Body of pancreas (tissue), 4 donors: ENCODE data around the gene LIMS1. TPM values are rescaled to one million over a fixed set of nuclear protein-coding genes. Genes with fewer than 3 reads are reported as not detected.
"Not testable (repeated sequence)": the region's sequence is repeated elsewhere in the genome, so short reads cannot be mapped to it uniquely, and the experiment has no call there.

Experiments used
- ATAC-seq: fragments of 150-250 bp; one replicate; pipeline ENCODE4 v1.9.1; 2016
- DNase-seq, 4 donors: peaks; one replicate each; pipeline ENCODE4 v3.0.0-alpha.2; 2019
- H3K27ac ChIP-seq, 4 donors: fragments of 200-600 bp; sonication (generic); 1 replicate in 3 of 4; 2 replicates in 1 of 4; pipeline versions ENCODE4 v1.5.1 to v1.6.1; 2016 to 2019; ENCODE audit warnings: mild to moderate bottlenecking in 1 of 4, mixed read lengths in 1 of 4, moderate library complexity in 1 of 4
- H3K27me3 ChIP-seq, 2 donors: fragments of 200-600 bp; sonication (generic); one replicate each; pipeline ENCODE4 v1.6.0; 2016; ENCODE audit warnings: mild to moderate bottlenecking in 1 of 2
- H3K36me3 ChIP-seq, 2 donors: fragments of 200-600 bp; sonication (generic); replicated peaks in 1 of 2; 2 replicates each; pipeline ENCODE4 v1.5.1; 2016; ENCODE audit warnings: low read depth in 2 of 2; ENCODE audit not compliant: insufficient read depth in 1 of 2
- H3K4me1 ChIP-seq: fragments of 200-600 bp; sonication (generic); one replicate; pipeline ENCODE4 v1.6.0; 2016
- H3K4me3 ChIP-seq, 2 donors: fragments of 200-600 bp; sonication (generic); 1 replicate in 1 of 2; 2 replicates in 1 of 2; pipeline ENCODE4 v1.5.1; 2016 to 2019
- H3K9me3 ChIP-seq, 3 donors: fragments of 200-600 bp; sonication (generic); 1 replicate in 2 of 3; 2 replicates in 1 of 3; pipeline ENCODE4 v1.5.1; 2016
- CTCF ChIP-seq, 7 experiments: fragments of 450-650 bp in 4 of 7; fragments of 200-600 bp in 3 of 7; sonication (generic) in 3 of 7; IDR thresholded peaks; one replicate each; pipeline ENCODE4 v1.5.1; 2016 to 2019; ENCODE audit warnings: antibody characterized with exemption in 7 of 7
- POLR2A ChIP-seq, 3 donors: fragments of 450-650 bp; IDR thresholded peaks; one replicate each; pipeline ENCODE4 v1.6.1; 2016; ENCODE audit warnings: antibody characterized with exemption in 3 of 3, mild to moderate bottlenecking in 2 of 3
- WGBS, 2 donors: methylation state at CpG; one replicate each; pipeline ENCODE4 v1.1.5; 2017; 5-methylcytosine and 5-hydroxymethylcytosine counted together
- intact Hi-C: fragments of 100-400 bp; cut with DNase I; formaldehyde crosslinking; loops from one replicate; pipeline ENCODE4 v1.15.1; 2023
- total RNA-seq, 2 donors: library from RNA; depleted of rRNA; stranded (reverse); fragments of >200 nt; gene quantifications; one replicate each; pipeline ENCODE4 v1.1.0, GENCODE V29; 2016

Gene LIMS1
- total RNA-seq, 2 donors from 2014 or later = 19.1 to 28.3 TPM

- ATAC-seq, H3K36me3 ChIP-seq, DNase-seq, H3K9me3 ChIP-seq, H3K4me3 ChIP-seq, H3K27me3 ChIP-seq, H3K27ac ChIP-seq, intact Hi-C loops: not testable (repeated sequence)
- H3K4me1 ChIP-seq = peaks cover 29% of the 10 kb centered on the region
- 100% methylated on average over 1 of the region's 1 CpG; no CpG with 5 or more reads in 1 of the 2 donors for WGBS, 2 donors
These were observed 142.3 kb downstream of the LIMS1 start for GRCh38 chr2:108676522-108676921.

DNA sequence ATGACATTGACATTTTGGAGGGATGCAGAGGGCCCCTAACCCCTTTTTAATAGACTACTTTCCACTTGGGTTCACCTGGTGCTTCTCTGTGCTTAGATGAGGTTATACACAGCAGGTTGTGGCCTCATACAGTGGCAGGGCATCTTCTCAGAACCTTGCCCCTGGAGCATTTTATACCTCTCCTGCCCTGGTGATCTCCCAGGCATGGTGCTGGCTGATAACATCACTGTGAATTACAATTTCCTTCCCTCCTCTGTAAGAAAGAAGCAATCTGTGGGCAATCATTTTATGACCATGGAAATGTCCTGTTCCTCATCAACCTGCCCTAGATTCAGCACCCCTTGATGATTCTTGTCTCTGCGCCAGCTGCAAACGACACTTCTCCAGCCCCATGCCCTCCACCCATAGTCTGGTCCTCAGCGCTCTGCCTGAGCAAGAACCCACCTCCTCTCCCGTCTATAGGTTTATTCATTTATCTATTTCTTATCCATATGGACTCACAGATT lies 143.0 kb downstream of the LIMS1 start:
- intact Hi-C loops, H3K27me3 ChIP-seq, H3K9me3 ChIP-seq, H3K36me3 ChIP-seq, DNase-seq, H3K4me3 ChIP-seq, ATAC-seq: not testable (repeated sequence)
- peaks cover 29% of the 10 kb centered on the region for H3K4me1 ChIP-seq
- peak overlapping the region in 2 of 4 donors; percentile 70 to 84 for H3K27ac ChIP-seq
- WGBS, 2 donors = 72 to 86% methylated on average over 4 of the region's 4 CpGs

GRCh38 chr2:108678198-108678651 lies 144.0 kb downstream of the LIMS1 start:
- H3K4me3 ChIP-seq, H3K27me3 ChIP-seq, H3K36me3 ChIP-seq, H3K9me3 ChIP-seq, intact Hi-C loops: not testable (repeated sequence)
- Histone ChIP-seq H3K27ac (peak overlapping the region; percentile 64 to 84 (median 68)), H3K4me1 (peaks cover 29% of the 10 kb centered on the region)
- WGBS, 2 donors = 1 to 3% methylated on average over 4 of the region's 4 CpGs
- peak in 3 of 4 donors; percentile 27 to 70 (median 46) for DNase-seq
- peak; percentile 98 for ATAC-seq

DNA sequence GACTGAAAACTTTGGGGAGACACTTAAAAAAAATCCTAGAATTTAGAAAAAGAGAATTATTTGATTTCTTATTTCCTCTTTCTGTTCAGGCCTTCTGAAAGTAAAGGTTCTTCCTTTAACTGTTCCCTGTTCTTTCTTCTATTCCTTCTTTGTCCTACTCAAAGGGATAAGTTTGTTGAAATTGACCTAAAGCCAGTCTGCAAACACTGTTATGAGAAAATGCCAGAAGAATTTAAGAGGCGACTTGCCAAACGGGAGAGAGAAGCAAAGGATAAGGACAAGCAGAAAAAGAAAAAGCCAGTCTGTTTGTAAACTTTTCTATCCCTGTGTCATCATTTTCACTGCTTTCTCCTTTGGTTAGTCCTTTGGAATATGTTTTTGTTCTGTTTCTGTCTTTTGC lies 146.5 kb downstream of the LIMS1 start:
- DNase-seq, H3K27me3 ChIP-seq, intact Hi-C loops, H3K9me3 ChIP-seq, ATAC-seq, H3K36me3 ChIP-seq, H3K4me3 ChIP-seq: not testable (repeated sequence)
- no CpG with 5 or more reads among the region's 2 CpGs for WGBS, 2 donors
- peak overlapping the region in 1 of 4 donors; percentile 84 for H3K27ac ChIP-seq
- H3K4me1 ChIP-seq = peaks cover 29% of the 10 kb centered on the region

DNA sequence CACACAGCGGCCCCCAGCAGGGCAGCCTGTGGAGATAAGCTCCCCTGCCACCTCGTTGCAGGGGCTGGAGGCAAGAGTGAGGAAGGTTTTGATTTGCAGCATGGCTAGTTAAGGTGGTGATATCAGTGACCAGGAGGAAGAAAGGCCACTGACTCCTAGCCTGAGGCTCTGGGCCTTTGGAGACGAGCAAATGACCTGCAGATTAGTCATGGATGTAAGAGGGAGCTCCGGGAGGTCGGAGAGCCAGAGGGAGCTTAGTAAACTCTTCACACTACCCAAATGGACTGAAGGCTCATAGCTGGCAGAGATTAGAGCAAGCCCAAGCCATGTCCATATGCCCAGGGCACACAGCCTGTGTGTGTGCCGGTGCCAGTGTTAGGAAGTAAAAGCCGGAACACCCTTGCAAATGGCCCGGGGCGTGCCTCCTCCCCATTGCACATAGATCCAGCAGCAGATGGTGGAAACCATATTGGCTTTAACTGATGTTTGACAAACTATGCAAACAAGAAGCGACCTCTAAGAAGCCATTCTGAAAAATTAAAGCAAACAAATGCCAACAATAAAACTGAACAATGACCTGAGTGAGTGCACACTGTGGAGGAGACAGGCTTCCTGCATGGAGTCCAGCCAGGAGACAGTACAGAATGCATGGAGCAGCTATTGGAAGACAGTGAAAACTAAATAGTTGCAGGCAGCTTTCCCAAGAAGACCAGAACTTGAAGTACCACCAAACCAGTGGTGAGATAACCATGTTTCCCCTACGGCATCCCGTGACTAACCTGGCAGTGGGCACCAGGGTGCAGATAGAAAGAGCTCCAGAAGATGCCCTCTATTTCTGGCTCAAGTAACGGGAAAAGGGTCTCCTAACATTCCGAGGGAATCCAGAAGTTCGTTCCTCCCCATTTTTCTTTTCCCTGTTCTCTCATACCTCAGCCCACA lies 154.8 kb downstream of the LIMS1 start:
- DNase-seq, H3K4me3 ChIP-seq, intact Hi-C loops, ATAC-seq, H3K27ac ChIP-seq, H3K4me1 ChIP-seq, H3K27me3 ChIP-seq, H3K36me3 ChIP-seq, H3K9me3 ChIP-seq: not testable (repeated sequence)
- WGBS, 2 donors = 55 to 63% methylated on average over 3 to 5 of the region's 15 CpGs

DNA sequence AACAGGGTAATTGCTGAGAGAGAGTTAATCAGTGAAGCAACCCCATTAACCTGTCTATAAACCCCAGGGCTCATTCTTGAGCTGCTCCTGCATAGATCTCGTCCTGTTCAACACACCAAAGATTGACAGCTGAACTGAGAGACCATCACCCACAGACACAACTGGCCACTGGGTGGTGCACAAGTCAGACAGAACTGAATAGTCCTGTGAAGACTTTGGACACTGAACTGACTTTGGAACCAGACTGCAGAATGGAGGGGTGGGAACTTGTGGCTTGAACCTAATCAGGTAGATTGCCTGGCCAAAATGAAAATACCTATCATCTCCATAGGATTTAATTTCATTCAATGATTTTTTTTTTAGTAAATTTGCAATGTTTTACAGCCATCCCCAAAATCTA lies 155.7 kb downstream of the LIMS1 start:
- DNase-seq, H3K4me3 ChIP-seq, H3K27me3 ChIP-seq, H3K27ac ChIP-seq, H3K36me3 ChIP-seq, H3K9me3 ChIP-seq, H3K4me1 ChIP-seq, intact Hi-C loops: not testable (repeated sequence)
- ATAC-seq = peak; percentile 79
- no CpG with 5 or more reads among the region's 1 CpG for WGBS, 2 donors

DNA sequence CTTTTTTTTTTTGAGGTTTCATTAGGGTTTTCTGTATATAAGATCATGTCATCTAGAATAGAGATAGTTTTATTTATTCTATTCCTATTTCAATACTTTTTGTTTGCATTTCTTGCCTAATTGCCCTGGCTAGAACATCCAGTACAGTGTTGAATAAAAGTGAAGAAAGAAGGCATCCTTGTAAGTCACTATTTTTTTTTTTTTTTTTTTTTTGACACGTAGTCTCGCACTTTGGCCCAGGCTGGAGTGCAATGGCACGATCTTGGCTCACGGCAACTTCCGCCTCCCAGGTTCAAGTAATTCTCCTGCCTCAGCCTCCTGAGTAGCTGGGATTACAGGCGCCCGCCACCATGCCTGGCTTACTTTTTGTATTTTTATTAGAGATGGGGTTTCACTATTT lies 157.2 kb downstream of the LIMS1 start:
- H3K27me3 ChIP-seq = no peaks in the 10 kb centered on the region
- no peak overlapping the region for H3K4me3 ChIP-seq
- no peak for DNase-seq
- 84 to 89% methylated on average over 7 of the region's 7 CpGs for WGBS, 2 donors
- ATAC-seq = no peak
- H3K36me3 ChIP-seq = no peaks in the 10 kb centered on the region
- H3K4me1 ChIP-seq = no peaks in the 10 kb centered on the region
- intact Hi-C loops = no loop called here
- TF ChIP-seq CTCF (IDR thresholded peaks at IDR 0.05) (no peak), POLR2A (IDR thresholded peaks at IDR 0.05) (no peak)
- no peak overlapping the region for H3K27ac ChIP-seq
- no peaks in the 10 kb centered on the region for H3K9me3 ChIP-seq
